Fibroblast of mammary gland (primary cell): ENCODE results near the gene SRP54.
"Not testable (repeated sequence)": the region's sequence is repeated elsewhere in the genome, so short reads cannot be mapped to it uniquely, and the experiment has no call there.

ENCODE experiments used
- DNase-seq: peaks from one replicate; pipeline ENCODE4 v3.0.0-alpha.2; 2010; ENCODE audit warnings: low read depth
- H3K4me3 ChIP-seq: 2 replicates; pipeline ENCODE4 v1.5.1; 2011; ENCODE audit warnings: low read depth, mild to moderate bottlenecking, low read length, moderate library complexity; ENCODE audit not compliant: control insufficient read depth
- TF ChIP-seq, protein P1 (sequence below): conservative IDR thresholded peaks from 2 replicates; pipeline ENCODE4 v1.5.1; 2011; ENCODE audit warnings: low read depth, low read length, inconsistent platforms; ENCODE audit not compliant: control insufficient read depth, insufficient read depth

The SRP54 gene

DNA sequence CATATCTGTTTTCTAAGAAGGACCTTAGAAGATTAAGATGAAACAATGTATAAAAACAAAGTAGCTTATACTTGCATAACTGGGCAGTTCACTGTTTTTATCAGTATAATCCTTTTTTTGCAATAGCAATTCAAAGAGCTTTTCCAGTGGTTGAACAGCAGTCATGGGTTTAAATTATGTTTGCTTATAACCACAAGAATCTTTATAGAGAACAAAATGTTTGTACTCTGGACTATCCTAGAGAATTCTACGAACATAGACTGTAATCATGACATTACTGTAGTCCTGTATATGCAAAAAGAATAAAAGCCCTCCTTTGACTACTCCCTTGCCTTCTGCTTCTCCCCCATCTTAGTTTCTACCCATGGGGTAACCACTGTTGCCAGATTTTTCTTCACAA lies 69.0 kb downstream of the SRP54 start:
- DNase-seq: peak; percentile 7
- TF ChIP-seq, protein P1, sequence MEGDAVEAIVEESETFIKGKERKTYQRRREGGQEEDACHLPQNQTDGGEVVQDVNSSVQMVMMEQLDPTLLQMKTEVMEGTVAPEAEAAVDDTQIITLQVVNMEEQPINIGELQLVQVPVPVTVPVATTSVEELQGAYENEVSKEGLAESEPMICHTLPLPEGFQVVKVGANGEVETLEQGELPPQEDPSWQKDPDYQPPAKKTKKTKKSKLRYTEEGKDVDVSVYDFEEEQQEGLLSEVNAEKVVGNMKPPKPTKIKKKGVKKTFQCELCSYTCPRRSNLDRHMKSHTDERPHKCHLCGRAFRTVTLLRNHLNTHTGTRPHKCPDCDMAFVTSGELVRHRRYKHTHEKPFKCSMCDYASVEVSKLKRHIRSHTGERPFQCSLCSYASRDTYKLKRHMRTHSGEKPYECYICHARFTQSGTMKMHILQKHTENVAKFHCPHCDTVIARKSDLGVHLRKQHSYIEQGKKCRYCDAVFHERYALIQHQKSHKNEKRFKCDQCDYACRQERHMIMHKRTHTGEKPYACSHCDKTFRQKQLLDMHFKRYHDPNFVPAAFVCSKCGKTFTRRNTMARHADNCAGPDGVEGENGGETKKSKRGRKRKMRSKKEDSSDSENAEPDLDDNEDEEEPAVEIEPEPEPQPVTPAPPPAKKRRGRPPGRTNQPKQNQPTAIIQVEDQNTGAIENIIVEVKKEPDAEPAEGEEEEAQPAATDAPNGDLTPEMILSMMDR: no peak

DNA sequence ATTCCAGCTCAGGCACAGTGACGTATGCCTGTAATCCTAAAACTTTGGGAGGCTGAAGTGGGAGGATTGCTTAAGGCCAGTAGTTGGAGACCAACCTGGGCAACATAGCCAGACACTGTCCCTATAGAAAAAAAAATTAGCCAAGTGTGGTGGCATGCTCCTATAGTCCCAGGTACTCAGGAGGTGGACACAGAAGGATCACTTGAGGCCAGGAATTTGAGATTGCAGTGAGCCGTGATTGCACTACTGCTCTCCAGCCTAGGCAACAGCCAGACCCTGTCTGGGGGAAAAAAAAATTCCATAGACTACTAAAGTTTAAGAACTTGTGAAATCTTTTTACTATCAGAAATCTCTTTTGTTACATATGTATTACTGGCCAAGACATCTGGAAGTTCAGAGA lies 69.8 kb downstream of the SRP54 start:
- TF ChIP-seq, protein P1: no peak
- no peak for DNase-seq

More for the DNA sequence above, 69.0 kb downstream of the SRP54 start:
- no peak overlapping the region for H3K4me3 ChIP-seq

DNA sequence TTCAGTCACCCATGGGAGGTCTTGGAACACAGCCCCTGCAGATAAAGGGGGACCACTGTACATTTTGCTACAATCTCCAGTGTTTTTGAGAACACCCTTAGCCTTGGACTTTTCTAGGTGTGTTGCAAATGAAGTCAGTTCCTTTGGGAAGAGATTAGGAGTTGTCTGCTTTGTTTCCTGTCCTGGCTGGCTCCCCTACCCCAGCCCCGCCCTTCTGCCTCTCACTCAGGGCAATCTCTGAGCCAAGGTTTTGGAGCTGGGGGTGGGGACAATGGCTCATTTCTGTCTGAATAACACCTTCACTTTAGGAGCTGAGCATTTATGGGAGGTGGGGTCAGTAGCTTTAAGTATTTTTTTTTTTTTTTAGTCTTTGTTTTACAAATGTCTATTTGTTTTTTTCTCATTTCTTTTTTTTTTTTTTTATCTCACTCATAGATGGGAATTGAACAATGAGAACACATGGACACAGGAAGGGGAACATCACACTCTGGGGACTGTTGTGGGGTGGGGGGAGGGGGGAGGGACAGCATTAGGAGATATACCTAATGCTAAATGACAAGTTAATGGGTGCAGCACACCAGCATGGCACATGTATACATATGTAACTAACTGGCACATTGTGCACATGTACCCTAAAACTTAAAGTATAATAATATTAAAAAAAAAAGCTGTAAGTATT lies 78.5 kb downstream of the SRP54 start:
- not testable (repeated sequence) for DNase-seq, H3K4me3 ChIP-seq

More for the DNA sequence above, 69.8 kb downstream of the SRP54 start:
- H3K4me3 ChIP-seq: no peak overlapping the region

DNA sequence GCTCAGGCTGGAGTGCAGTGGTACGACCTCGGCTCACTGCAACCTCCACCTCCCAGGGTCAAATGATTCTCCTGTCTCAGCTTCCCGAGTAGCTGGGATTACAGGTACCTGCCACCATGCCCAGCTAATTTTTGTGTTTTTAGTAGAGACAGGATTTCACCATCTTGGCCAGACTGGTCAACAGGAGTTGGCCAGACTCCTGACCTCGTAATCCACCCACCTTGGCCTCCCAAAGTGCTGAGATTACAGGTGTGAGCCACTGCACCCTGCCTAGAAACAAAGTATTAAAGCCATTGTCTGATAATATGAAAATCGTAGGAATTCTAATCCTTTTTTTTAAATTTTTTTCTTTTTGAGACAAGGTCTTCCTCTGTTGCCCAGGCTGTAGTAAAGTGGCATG lies 82.9 kb downstream of the SRP54 start:
- DNase-seq, H3K4me3 ChIP-seq: not testable (repeated sequence)

DNA sequence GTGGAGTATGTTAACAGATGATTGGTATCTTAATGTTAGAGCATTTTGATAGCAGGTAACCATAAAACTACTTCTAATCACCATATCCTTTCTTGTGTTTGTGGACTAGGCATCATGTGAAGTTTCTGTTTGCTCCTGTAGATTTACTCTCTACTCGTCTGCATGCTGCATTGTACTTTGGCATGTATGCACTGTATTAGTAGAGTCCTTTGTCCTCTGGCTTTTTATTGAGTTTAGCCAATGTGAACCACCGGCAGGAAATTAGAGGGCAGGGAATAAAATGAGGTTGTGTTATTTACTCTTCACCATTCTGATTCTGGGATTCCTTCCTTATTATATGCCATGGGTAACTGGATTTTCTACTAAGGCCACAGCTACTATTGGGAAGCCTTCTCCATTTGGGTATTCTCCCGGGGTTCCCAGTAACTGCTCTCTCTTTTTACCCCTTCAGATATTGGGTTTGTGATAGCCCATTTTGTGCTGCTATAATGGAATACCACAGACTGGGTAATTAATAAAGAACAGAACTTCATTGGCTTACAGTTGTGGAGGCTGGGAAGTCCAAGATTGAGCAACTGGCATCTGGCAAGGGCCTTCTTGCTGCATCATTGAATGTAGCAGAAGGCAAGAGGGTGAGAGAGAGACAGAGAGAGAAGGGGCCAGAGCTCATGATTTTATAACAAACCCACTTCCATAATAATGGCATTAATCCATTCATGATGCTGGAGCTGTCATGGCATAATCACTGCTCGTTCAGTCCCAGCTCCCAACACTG lies 85.6 kb downstream of the SRP54 start:
- no peak overlapping the region for H3K4me3 ChIP-seq
- TF ChIP-seq, protein P1: no peak
- peak; percentile 9 for DNase-seq

DNA sequence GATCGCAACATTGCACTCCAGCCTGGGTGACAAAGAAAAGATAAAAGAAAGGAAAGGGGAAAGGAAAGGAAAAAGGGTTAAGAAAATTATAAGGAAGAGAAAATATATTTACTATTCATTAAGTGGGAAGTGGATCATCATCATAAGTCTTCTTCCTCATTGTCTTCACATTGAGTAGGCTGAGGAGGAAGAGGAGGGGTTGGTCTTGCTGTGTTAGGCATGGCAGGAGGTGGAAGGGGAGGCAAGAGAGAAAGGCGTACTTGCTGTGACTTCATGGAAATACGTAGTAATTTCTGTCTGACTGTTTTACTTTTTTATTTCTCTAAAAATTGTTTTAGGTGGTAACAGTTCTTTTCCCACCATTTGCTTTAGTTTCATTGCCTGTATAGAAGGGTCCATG lies 89.4 kb downstream of the SRP54 start:
- H3K4me3 ChIP-seq: no peak overlapping the region
- TF ChIP-seq, protein P1: no peak
- no peak for DNase-seq

DNA sequence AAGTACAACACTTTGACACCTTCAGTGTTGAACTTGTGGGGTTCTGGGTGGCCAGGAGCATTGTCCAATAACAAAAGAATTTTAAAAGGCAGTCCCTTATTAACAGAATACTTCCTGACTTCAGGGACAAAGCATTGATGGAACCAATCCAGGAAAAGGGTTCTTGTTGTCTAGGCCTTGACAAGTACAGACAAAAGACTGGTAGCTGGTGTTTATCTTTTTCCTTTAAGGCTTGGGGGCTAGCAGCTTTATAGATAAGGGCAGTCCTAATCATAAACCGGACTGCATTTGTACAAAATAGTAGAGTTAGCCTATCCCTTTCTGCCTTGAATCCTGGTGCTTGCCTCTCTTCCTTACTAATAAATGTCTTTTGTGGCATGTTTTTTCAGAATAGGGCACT lies 90.7 kb downstream of the SRP54 start:
- TF ChIP-seq, protein P1: no peak
- H3K4me3 ChIP-seq: no peak overlapping the region
- no peak for DNase-seq
